Activated naive CD8-positive, alpha-beta T cell treated with anti-CD3 and anti-CD28 coated beads for 36 hours (primary cell): ENCODE data around the gene COL4A2. TPM values are rescaled to one million over a fixed set of nuclear protein-coding genes. Genes with fewer than 3 reads are reported as not detected.
"Not testable (repeated sequence)": the region's sequence is repeated elsewhere in the genome, so short reads cannot be mapped to it uniquely, and the experiment has no call there.

Source experiments
- DNase-seq: peaks from one replicate; pipeline ENCODE4 v3.0.0; 2021
- H3K27ac Mint-ChIP-seq: one replicate; pipeline ENCODE4 v1.8.0; 2022; ENCODE audit warnings: mild to moderate bottlenecking, moderate library complexity, mixed read lengths
- H3K27me3 Mint-ChIP-seq: one replicate; pipeline ENCODE4 v1.8.0; 2022; ENCODE audit warnings: mild to moderate bottlenecking, mixed read lengths
- H3K36me3 Mint-ChIP-seq: one replicate; pipeline ENCODE4 v1.8.0; 2021; ENCODE audit warnings: mild to moderate bottlenecking, mixed read lengths
- H3K4me1 Mint-ChIP-seq: one replicate; pipeline ENCODE4 v1.8.0; 2021; ENCODE audit warnings: mixed read lengths
- H3K4me3 Mint-ChIP-seq: one replicate; pipeline ENCODE4 v1.8.0; 2022; ENCODE audit warnings: mild to moderate bottlenecking, moderate library complexity, mixed read lengths
- H3K9me3 Mint-ChIP-seq: one replicate; pipeline ENCODE4 v1.8.0; 2022; ENCODE audit warnings: mixed read lengths
- total RNA-seq, 2 experiments: library from RNA; stranded (reverse); gene quantifications; one replicate each; pipeline ENCODE4 v1.2.3, GENCODE V29; 2021

The COL4A2 gene
- total RNA-seq, 2 experiments from 2014 or later: not detected

DNA sequence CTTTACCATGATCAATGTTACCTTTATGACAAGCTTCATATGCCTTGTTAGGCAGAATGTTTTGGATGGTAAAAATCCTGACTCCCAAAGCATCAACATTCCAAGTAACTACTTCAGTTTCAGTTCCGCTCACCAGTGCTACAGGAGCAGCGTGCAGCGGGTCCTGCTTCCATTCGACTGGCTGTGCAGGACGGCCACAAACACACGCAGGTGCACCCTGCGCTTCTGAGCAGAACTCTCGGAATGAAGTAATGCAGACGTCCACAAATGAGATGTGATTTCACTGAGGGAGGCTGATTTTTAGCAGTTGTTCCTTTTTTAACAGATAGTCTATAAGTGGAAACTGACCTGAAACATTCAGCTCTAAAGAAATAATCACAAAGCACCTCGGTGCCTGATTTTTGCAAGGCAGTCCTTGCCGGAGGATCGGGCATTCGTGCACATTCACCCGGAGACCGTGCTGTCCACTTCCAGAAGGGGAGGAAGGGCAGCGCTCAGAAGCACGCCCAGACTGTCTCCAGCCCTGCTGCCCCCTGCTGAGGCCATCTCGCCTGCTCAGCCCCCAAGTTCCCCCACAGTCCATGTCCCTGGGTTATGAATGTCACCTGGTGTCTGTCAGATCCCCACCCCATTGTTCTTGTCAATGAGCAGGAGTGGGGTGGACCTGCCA is 168.6 kb downstream of the COL4A2 start:
- no peak overlapping the region for H3K4me3 Mint-ChIP-seq
- H3K27ac Mint-ChIP-seq: no peak overlapping the region
- no peak for DNase-seq

DNA sequence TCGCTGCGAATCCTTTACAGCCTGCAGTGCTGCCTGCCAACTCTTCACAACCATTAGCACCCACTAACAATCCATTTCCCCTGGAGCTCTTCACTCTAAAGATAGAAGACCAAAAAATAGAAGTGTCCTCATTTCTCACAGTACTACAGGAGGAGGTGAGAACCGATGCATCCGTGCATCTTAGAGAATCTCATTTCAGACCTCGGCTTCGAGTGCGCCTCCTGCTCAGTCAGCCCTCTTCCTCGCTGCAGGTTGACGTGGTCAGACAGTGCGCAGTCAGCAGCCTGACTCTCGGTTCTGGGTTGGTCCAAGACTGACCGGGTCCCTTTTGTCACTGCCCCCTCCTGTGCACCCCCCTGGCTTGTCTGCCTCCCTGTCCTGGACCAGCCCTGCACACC is 169.1 kb downstream of the COL4A2 start:
- Mint-ChIP-seq H3K4me3 (no peak overlapping the region), H3K4me1 (peaks cover 3% of the 10 kb centered on the region), H3K36me3 (no peaks in the 10 kb centered on the region), H3K9me3 (no peaks in the 10 kb centered on the region), H3K27me3 (peaks cover 7% of the 10 kb centered on the region), H3K27ac (no peak overlapping the region)
- DNase-seq: no peak

More for the DNA sequence above, 168.6 kb downstream of the COL4A2 start:
- Mint-ChIP-seq H3K36me3 (no peaks in the 10 kb centered on the region), H3K4me1 (peaks cover 3% of the 10 kb centered on the region), H3K27me3 (peaks cover 13% of the 10 kb centered on the region), H3K9me3 (no peaks in the 10 kb centered on the region)

DNA sequence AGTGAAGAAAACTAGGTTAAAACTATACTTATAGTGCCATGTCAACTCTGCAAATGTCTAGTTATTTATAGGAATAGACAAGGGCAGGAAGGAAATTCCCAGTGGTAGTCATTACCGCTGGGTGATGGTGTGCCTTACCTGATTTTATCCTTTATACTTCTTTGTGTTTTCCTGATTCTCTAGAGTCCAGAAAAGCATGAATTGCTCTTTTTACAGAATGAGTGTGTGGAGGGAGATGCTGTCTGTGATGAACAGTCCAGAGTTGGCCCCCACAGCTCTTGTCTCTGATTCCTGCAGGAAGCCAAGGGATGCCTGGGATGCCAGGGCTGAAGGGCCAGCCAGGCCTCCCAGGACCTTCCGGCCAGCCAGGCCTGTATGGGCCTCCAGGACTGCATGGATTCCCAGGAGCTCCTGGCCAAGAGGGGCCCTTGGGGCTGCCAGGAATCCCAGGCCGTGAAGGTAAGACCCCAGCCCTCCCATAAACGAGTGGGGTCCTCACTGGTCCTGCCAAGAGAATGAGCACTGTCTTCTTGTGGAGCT is 170.7 kb downstream of the COL4A2 start:
- H3K36me3 Mint-ChIP-seq: no peaks in the 10 kb centered on the region
- H3K4me3 Mint-ChIP-seq: no peak overlapping the region
- no peak overlapping the region for H3K27ac Mint-ChIP-seq
- no peaks in the 10 kb centered on the region for H3K9me3 Mint-ChIP-seq
- H3K4me1 Mint-ChIP-seq: no peaks in the 10 kb centered on the region
- DNase-seq: no peak
- H3K27me3 Mint-ChIP-seq: peaks cover 4% of the 10 kb centered on the region

DNA sequence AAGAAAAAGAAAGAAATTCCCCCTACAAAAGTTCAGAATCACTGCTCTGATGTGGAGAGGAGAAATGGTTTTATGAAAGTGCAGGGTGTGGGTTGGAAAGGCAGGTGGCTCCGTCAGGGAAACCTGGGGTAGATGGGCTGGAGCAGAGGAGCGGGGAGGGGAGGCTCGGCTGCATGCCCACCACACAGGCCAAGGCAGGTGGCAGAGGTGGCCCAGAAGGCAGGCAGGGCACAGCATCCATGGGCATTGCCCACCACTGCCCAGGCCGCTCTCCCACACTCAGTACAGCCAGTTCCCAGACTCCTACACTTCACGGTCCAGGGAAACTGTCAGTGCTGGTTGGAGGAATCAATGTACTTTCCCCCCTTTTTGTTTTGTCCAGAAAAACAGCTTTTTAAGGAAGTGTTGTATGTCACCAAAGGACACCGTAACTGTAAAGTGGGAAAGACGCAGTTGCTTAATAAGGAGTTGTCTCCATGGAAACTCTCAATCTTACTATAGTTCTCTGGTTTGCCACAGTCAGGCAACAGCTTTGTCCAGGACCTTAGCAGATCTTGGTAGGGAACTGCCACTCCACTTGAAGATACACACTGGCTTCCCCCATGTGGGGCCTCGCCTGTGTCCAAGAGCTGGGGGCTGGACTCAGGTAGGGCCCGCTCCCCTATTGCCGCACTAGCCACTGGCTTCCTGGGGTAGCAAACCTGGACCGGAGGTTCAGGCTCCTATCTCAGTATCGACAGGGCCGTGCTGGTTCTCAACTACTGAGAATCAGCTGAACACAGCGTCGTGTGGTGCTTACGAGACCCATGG is 171.5 kb downstream of the COL4A2 start:
- H3K36me3 Mint-ChIP-seq: no peaks in the 10 kb centered on the region
- no peaks in the 10 kb centered on the region for H3K4me1 Mint-ChIP-seq
- DNase-seq: no peak
- H3K4me3 Mint-ChIP-seq: no peak overlapping the region
- peaks cover 4% of the 10 kb centered on the region for H3K27me3 Mint-ChIP-seq
- no peak overlapping the region for H3K27ac Mint-ChIP-seq
- no peaks in the 10 kb centered on the region for H3K9me3 Mint-ChIP-seq

DNA sequence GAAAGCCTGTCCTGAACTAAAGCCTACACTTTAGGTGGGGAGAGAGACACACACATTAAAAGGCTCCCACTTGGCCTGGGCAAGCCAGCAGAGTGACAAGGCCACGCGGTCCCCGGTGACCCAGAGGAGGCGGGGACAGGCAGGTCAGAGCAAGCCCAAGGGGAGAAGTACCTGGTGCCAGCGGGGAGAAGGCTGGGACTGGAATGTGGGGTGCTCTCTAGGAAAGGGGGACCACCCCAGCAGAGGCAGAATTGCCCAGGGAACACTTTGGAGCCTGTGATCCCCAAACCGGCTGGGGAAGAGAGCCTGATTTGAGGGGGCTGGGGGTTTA is 172.1 kb downstream of the COL4A2 start:
- peaks cover 4% of the 10 kb centered on the region for H3K27me3 Mint-ChIP-seq
- H3K4me3 Mint-ChIP-seq: no peak overlapping the region

DNA sequence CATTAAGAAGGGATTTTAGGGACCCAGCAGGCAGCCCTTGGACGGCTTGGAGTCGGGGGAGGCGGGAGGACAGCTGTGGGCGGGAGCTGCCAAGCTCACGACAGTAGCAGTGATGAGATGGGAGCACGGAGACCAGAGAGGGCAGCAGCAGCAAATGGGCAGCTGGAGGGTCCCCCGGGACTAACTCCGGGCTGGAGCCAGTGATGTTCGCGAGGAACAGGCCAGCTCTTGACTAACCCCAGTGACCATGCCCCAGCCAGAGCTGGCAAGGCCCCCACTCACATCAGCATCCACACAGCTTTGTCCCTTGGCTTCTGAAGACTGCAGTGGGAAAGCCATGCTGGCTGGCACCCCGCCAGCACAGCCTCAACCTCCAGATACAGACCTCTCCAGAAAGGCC is 172.6 kb downstream of the COL4A2 start:
- Mint-ChIP-seq H3K27me3 (peaks cover 4% of the 10 kb centered on the region), H3K4me3 (no peak overlapping the region), H3K4me1 (no peaks in the 10 kb centered on the region), H3K36me3 (no peaks in the 10 kb centered on the region), H3K27ac (no peak overlapping the region), H3K9me3 (no peaks in the 10 kb centered on the region)
- DNase-seq: no peak

More for the DNA sequence above, 172.1 kb downstream of the COL4A2 start:
- no peak for DNase-seq
- no peak overlapping the region for H3K27ac Mint-ChIP-seq
- H3K36me3 Mint-ChIP-seq: no peaks in the 10 kb centered on the region
- no peaks in the 10 kb centered on the region for H3K4me1 Mint-ChIP-seq
- H3K9me3 Mint-ChIP-seq: no peaks in the 10 kb centered on the region

DNA sequence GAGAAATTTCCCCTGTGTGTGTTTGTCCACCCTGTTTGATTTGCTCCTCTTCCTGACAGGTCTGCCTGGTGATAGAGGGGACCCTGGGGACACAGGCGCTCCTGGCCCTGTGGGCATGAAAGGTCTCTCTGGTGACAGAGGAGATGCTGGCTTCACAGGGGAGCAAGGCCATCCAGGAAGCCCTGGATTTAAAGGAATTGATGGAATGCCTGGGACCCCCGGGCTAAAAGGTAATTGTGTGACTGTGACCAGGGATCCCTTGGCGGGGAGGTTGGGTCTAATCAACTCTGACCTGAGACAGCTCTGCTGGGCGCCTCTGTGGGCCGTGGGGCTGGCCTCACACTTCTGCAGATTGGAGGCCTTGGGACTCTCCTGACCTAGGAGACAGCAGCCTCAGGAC is 173.1 kb downstream of the COL4A2 start:
- Mint-ChIP-seq H3K9me3 (no peaks in the 10 kb centered on the region), H3K36me3 (no peaks in the 10 kb centered on the region), H3K27ac (no peak overlapping the region), H3K27me3 (peaks cover 4% of the 10 kb centered on the region), H3K4me1 (no peaks in the 10 kb centered on the region), H3K4me3 (no peak overlapping the region)
- DNase-seq: no peak

DNA sequence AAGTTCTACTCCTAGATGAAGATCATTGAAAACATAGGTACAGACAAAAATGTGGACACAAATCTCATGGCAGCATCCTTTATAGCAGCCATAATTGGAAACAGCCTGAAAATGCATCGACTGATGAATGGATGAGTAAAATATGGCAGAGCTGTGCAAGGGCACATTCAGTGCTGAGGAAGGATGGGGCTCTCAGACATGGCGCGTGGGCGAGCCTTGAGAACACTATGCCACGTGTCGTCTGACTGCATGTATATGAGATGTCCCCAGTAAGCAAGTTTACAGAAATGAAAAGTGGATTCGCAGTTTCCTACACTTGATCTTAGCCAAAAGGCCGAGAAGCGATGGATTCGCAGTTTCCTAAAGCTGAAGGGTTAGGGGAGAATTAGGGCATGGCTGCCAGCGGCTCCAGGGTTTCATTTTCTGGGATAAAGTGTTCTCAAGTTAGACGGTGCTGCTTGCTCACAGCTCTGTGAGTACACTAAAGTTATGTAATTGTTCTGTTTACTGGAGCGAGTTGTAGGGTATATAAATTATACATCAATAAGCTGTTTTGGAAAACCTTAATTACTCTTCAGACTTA is 176.4 kb downstream of the COL4A2 start:
- Mint-ChIP-seq H3K4me3 (no peak overlapping the region), H3K36me3 (no peaks in the 10 kb centered on the region), H3K9me3 (no peaks in the 10 kb centered on the region), H3K27ac (no peak overlapping the region), H3K27me3 (no peaks in the 10 kb centered on the region), H3K4me1 (no peaks in the 10 kb centered on the region)
- DNase-seq: no peak

DNA sequence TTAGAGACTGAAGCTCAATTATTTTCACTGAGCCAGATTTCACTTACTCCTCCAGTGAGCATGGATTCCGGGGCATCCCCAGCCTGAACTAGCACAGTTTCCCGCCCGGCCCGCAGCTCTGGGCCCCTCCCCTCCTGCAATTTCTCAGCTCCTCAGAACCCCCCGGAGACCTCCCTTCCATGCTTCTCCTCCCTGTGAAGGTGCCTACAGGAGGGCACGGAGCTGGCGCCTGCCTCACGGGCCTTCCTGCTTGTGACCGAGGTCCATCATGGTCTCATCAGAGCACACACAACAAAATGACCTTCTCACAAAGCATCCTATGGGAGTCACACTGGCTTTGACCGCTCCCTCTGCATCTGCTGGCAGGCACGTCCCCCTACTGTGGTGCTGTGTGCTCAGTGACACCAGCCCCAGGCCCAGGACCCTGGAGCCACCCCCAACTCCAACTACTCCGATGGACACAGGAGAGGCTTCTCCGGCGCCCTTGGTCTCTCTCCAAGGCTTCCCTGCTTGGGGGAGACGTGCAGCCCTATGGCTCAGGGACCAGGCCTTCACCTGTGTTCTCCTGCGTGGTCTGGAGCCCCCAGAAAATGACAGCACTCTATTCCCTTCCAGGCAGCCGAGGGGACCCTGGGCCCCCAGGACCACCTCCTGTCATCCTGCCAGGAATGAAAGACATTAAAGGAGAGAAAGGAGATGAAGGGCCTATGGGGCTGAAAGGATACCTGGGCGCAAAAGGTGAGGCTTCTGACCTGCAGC is 177.4 kb downstream of the COL4A2 start:
- Mint-ChIP-seq H3K9me3 (no peaks in the 10 kb centered on the region), H3K4me1 (no peaks in the 10 kb centered on the region), H3K4me3 (no peak overlapping the region), H3K27ac (no peak overlapping the region), H3K36me3 (no peaks in the 10 kb centered on the region), H3K27me3 (no peaks in the 10 kb centered on the region)
- DNase-seq: no peak

DNA sequence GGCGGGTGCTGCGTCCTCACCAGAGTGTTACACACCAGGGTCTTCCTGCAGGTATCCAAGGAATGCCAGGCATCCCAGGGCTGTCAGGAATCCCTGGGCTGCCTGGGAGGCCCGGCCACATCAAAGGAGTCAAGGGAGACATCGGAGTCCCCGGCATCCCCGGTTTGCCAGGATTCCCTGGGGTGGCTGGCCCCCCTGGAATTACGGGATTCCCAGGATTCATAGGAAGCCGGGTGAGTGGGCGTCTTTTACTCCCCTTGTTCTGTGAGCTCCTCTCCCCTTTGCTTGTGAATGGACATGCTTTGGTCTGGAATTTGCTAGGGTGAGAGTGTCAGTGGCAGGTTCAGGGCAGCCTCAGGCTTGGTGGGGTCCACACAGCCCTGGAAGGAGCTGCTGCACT is 178.5 kb downstream of the COL4A2 start:
- no peaks in the 10 kb centered on the region for H3K27me3 Mint-ChIP-seq
- no peaks in the 10 kb centered on the region for H3K36me3 Mint-ChIP-seq
- no peaks in the 10 kb centered on the region for H3K4me1 Mint-ChIP-seq
- DNase-seq: no peak
- no peak overlapping the region for H3K27ac Mint-ChIP-seq
- no peaks in the 10 kb centered on the region for H3K9me3 Mint-ChIP-seq
- H3K4me3 Mint-ChIP-seq: no peak overlapping the region

DNA sequence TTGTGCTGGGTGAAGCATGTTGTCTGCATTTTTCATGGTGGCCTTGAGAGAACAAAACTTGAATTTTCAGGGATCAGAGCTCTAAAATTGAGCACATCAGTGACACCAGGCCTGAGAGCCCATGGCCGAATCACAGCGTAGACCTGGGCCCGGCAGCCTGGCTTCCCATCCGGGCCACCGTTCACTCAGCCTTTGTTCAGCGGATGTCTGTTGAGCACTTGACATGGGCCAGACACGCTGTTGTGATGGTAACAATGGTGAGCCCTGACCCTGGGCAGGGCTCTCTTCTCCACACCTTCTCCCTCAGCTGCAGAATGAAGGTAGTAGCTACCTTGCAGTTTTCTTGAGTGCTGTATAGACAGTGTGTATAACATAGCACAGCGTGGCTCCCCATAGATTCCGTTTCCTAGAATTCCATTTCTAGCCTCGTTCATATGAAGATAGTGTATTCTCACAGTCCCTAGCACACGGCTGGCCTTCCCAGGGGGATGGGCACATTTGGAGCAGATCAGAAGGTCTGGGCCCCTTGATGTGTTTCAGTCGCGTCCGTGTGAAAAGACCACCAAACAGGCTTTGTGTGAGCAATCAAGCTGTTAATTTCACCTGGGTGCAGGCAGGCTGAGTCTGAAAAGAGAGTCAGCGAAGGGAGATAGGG is 179.1 kb downstream of the COL4A2 start:
- DNase-seq: no peak
- Mint-ChIP-seq H3K36me3 (no peaks in the 10 kb centered on the region), H3K27me3 (no peaks in the 10 kb centered on the region), H3K27ac (no peak overlapping the region), H3K9me3 (no peaks in the 10 kb centered on the region), H3K4me1 (no peaks in the 10 kb centered on the region), H3K4me3 (no peak overlapping the region)

DNA sequence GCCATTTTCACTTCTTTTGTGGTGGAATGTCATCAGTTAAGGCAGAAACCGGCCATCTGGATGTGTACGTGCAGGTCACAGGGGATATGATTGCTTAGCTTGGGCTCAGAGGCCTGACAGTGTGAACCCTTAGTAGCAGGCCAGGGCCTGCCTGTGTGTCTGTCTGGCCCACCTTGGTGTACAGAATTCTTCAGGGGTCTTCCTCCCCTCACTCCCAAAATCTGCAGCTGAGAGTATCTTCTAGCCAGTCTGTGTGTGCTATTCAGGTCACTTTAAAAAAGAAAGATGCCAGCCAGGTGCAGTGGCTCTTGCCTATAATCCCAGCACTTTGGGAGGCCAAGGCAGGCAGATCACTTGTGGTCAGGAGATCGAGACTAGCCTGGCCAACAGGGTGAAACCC is 179.8 kb downstream of the COL4A2 start:
- not testable (repeated sequence) for H3K27me3 Mint-ChIP-seq, H3K4me3 Mint-ChIP-seq, DNase-seq, H3K27ac Mint-ChIP-seq, H3K9me3 Mint-ChIP-seq, H3K4me1 Mint-ChIP-seq, H3K36me3 Mint-ChIP-seq

DNA sequence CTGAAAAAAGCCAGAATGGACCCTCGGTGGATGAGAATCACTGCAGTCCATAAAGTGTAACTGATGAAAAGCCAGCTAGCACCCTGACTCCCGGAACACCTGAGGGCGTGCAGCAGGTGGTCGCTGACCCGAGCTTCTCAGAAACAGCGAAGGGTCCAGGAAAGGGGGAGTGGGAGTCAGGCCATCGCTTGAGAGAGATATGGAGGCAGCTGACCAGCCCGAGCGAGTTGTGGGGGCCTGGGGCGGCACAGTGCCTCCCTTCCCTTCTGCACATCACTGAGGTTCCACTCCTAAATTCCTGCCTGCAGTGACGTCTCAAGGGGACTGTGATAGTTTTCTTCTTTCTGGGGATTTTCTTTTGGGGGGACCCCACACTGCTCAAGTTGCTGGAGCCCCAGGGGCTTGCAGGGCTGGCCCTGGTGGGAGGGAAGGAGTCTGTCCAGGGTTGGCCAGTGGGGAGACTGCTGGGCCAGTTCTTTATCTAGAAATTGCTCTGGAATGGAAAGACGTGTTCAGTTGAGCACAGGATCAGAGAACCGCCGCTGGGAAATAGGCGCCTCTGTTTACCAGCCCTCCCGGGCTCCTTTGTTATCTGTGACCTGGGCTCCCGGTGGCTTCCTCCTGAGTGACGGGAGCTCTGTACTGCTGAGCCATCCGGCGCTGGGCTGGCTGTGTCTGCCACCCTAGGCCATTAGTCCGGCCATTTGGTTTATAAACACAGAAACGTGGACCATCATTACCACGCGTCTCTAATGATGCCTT is 183.1 kb downstream of the COL4A2 start:
- no peaks in the 10 kb centered on the region for H3K27me3 Mint-ChIP-seq
- no peak overlapping the region for H3K4me3 Mint-ChIP-seq
- H3K27ac Mint-ChIP-seq: no peak overlapping the region
- no peaks in the 10 kb centered on the region for H3K36me3 Mint-ChIP-seq
- no peaks in the 10 kb centered on the region for H3K9me3 Mint-ChIP-seq
- H3K4me1 Mint-ChIP-seq: no peaks in the 10 kb centered on the region
- DNase-seq: no peak
